CD4-positive, CD25-positive, alpha-beta regulatory T cell (primary cell): ENCODE results near the gene MYH9. TPM values are rescaled to one million over a fixed set of nuclear protein-coding genes. Genes with fewer than 3 reads are reported as not detected.

Experiments
- ATAC-seq, 2 donors: fragments of 150-1000 bp; cut with Tn5 transposase; one replicate each; pipeline ENCODE4 v1.10.0; 2021; ENCODE audit warnings: low read depth in 2 of 2, moderate number of reproducible peaks in 2 of 2, moderate library complexity in 1 of 2
- DNase-seq, 3 donors: peaks; one replicate each; pipeline versions ENCODE4 v3.0.0 to v3.0.0-alpha.2; 2012 to 2022; ENCODE audit warnings: mixed read lengths in 1 of 3
- H3K27ac ChIP-seq: one replicate; pipeline ENCODE4 v1.7.0; 2013; ENCODE audit warnings: mild to moderate bottlenecking, low read length; ENCODE audit not compliant: insufficient read depth, poor library complexity, severe bottlenecking
- H3K27me3 ChIP-seq: one replicate; pipeline ENCODE4 v1.7.0; 2013; ENCODE audit warnings: low read length; ENCODE audit not compliant: control insufficient read depth, insufficient read depth
- H3K36me3 ChIP-seq: one replicate; pipeline ENCODE4 v1.7.0; 2013; ENCODE audit warnings: mild to moderate bottlenecking, low read length, moderate library complexity; ENCODE audit not compliant: control insufficient read depth, insufficient read depth
- H3K4me1 ChIP-seq: 2 replicates; pipeline ENCODE4 v1.7.0; 2013; ENCODE audit warnings: mild to moderate bottlenecking, low read length; ENCODE audit not compliant: insufficient read depth, control insufficient read depth, poor library complexity, severe bottlenecking
- H3K4me3 ChIP-seq: one replicate; pipeline ENCODE4 v1.7.0; 2013; ENCODE audit warnings: low read depth, mild to moderate bottlenecking, low read length, moderate library complexity
- H3K9me3 ChIP-seq, 2 experiments: 1 replicate in 1 of 2; 2 replicates in 1 of 2; pipeline ENCODE4 v1.7.0; 2013; ENCODE audit warnings: low read length in 2 of 2, mild to moderate bottlenecking in 1 of 2, moderate library complexity in 1 of 2; ENCODE audit not compliant: control insufficient read depth in 2 of 2
- H3K27ac Mint-ChIP-seq, 3 donors: one replicate each; pipeline ENCODE4 v1.8.0; 2020 to 2022; ENCODE audit warnings: mild to moderate bottlenecking in 3 of 3, mixed read lengths in 3 of 3, moderate library complexity in 2 of 3
- H3K27me3 Mint-ChIP-seq: one replicate; pipeline ENCODE4 v1.8.0; 2022; ENCODE audit warnings: mild to moderate bottlenecking, mixed read lengths
- H3K36me3 Mint-ChIP-seq: one replicate; pipeline ENCODE4 v1.8.0; 2020; ENCODE audit warnings: mixed read lengths
- H3K4me1 Mint-ChIP-seq, 4 donors: one replicate each; pipeline ENCODE4 v1.8.0; 2020 to 2022; ENCODE audit warnings: mixed read lengths in 4 of 4, mild to moderate bottlenecking in 1 of 4
- H3K4me3 Mint-ChIP-seq, 4 donors: one replicate each; pipeline ENCODE4 v1.8.0; 2020 to 2022; ENCODE audit warnings: mild to moderate bottlenecking in 4 of 4, mixed read lengths in 4 of 4, moderate library complexity in 3 of 4
- H3K9me3 Mint-ChIP-seq, 7 donors: one replicate each; pipeline ENCODE4 v1.8.0; 2020 to 2022; ENCODE audit warnings: mixed read lengths in 7 of 7, mild to moderate bottlenecking in 3 of 7, moderate library complexity in 2 of 7
- polyA plus RNA-seq, 4 donors: library from polyadenylated mRNA; unstranded; fragments of 300-500 nt; fragmentation: Illumina TruSeq; gene quantifications; one replicate each; pipeline ENCODE4 v1.2.3, GENCODE V29; 2021
- total RNA-seq: library from RNA; stranded (reverse); gene quantifications from one replicate; pipeline ENCODE4 v1.2.3, GENCODE V29; 2022

The MYH9 gene
- total and polyA plus RNA-seq, 5 donors from 2014 or later: 80.0 to 1,341 (median 98.1) TPM

- Histone ChIP-seq H3K27ac (peak overlapping the region; percentile 93), H3K27me3 (no peaks in the 10 kb centered on the region), H3K4me1 (peaks cover 95% of the 10 kb centered on the region), H3K36me3 (peaks cover 69% of the 10 kb centered on the region), H3K4me3 (peak overlapping the region; percentile 58), H3K9me3 (no peaks in the 10 kb centered on the region)
- Mint-ChIP-seq H3K4me3 (peak overlapping the region; percentile 82 to 96 (median 90)), H3K27ac (peak overlapping the region; percentile 94 to 100 (median 99)), H3K4me1 (peaks cover 28 to 100% (median 89%) of the 10 kb centered on the region in 4 donors), H3K27me3 (peaks cover 5% of the 10 kb centered on the region), H3K9me3 (no peaks in the 10 kb centered on the region), H3K36me3 (peaks cover 54% of the 10 kb centered on the region)
- peak; percentile 57 to 85 (median 63) for DNase-seq
- peak; percentile 34 to 39 for ATAC-seq
Observed at GRCh38 chr22:36332623-36333332, 55.0 kb downstream of the MYH9 start.

GRCh38 chr22:36331912-36332622 is 55.7 kb downstream of the MYH9 start:
- no peaks in the 10 kb centered on the region for H3K27me3 ChIP-seq
- peak overlapping the region; percentile 58 for H3K4me3 ChIP-seq
- H3K4me1 Mint-ChIP-seq: peaks cover 21 to 99% (median 87%) of the 10 kb centered on the region in 4 donors
- H3K9me3 ChIP-seq: no peaks in the 10 kb centered on the region
- H3K4me3 Mint-ChIP-seq: peak overlapping the region; percentile 82 to 96 (median 90)
- peak; percentile 46 to 88 (median 71) for DNase-seq
- peaks cover 69% of the 10 kb centered on the region for H3K36me3 ChIP-seq
- H3K27ac Mint-ChIP-seq: peak overlapping the region; percentile 94 to 100 (median 99)
- peak; percentile 26 to 28 for ATAC-seq
- no peaks in the 10 kb centered on the region for H3K9me3 Mint-ChIP-seq
- H3K27ac ChIP-seq: peak overlapping the region; percentile 93
- peaks cover 56% of the 10 kb centered on the region for H3K36me3 Mint-ChIP-seq
- H3K27me3 Mint-ChIP-seq: peaks cover 5% of the 10 kb centered on the region
- peaks cover 87% of the 10 kb centered on the region for H3K4me1 ChIP-seq

GRCh38 chr22:36331306-36331911 is 56.4 kb downstream of the MYH9 start:
- DNase-seq (peak; percentile 74 to 93 (median 77)), ATAC-seq (peak; percentile 75 to 80)
- H3K4me3 ChIP-seq: peak overlapping the region; percentile 58
- Mint-ChIP-seq H3K27me3 (peaks cover 5% of the 10 kb centered on the region), H3K4me3 (peak overlapping the region; percentile 82 to 96 (median 90)), H3K27ac (peak overlapping the region; percentile 94 to 100 (median 99)), H3K9me3 (no peaks in the 10 kb centered on the region), H3K4me1 (peaks cover 17 to 97% (median 84%) of the 10 kb centered on the region in 4 donors), H3K36me3 (peaks cover 56% of the 10 kb centered on the region)
- no peaks in the 10 kb centered on the region for H3K27me3 ChIP-seq
- H3K27ac ChIP-seq: peak overlapping the region; percentile 93
- H3K36me3 ChIP-seq: peaks cover 69% of the 10 kb centered on the region
- H3K4me1 ChIP-seq: peaks cover 81% of the 10 kb centered on the region
- no peaks in the 10 kb centered on the region for H3K9me3 ChIP-seq

- Histone ChIP-seq H3K4me3 (peak overlapping the region; percentile 58), H3K9me3 (no peaks in the 10 kb centered on the region), H3K27me3 (no peaks in the 10 kb centered on the region), H3K36me3 (peaks cover 69% of the 10 kb centered on the region), H3K4me1 (peaks cover 75% of the 10 kb centered on the region), H3K27ac (peak overlapping the region; percentile 93)
- H3K36me3 Mint-ChIP-seq: peaks cover 57% of the 10 kb centered on the region
- H3K27ac Mint-ChIP-seq: peak overlapping the region; percentile 94 to 100 (median 99)
- ATAC-seq: no peak
- peak in 2 of 3 donors; percentile 31 to 41 for DNase-seq
- no peaks in the 10 kb centered on the region for H3K9me3 Mint-ChIP-seq
- peak overlapping the region; percentile 82 to 96 (median 90) for H3K4me3 Mint-ChIP-seq
- peaks cover 5% of the 10 kb centered on the region for H3K27me3 Mint-ChIP-seq
- peaks cover 17 to 97% (median 82%) of the 10 kb centered on the region in 4 donors for H3K4me1 Mint-ChIP-seq
Observed at GRCh38 chr22:36330655-36331305, 57.0 kb downstream of the MYH9 start.

GRCh38 chr22:36330127-36330526 is 57.6 kb downstream of the MYH9 start:
- H3K9me3 ChIP-seq: no peaks in the 10 kb centered on the region
- H3K36me3 ChIP-seq: peaks cover 73% of the 10 kb centered on the region
- Mint-ChIP-seq H3K27ac (peak overlapping the region; percentile 94 to 100 (median 99)), H3K9me3 (no peaks in the 10 kb centered on the region), H3K4me1 (peaks cover 14 to 91% (median 78%) of the 10 kb centered on the region in 4 donors), H3K4me3 (peak overlapping the region; percentile 82 to 92 (median 84)), H3K36me3 (peaks cover 57% of the 10 kb centered on the region), H3K27me3 (peaks cover 5% of the 10 kb centered on the region)
- no peaks in the 10 kb centered on the region for H3K27me3 ChIP-seq
- H3K4me3 ChIP-seq: peak overlapping the region; percentile 46
- H3K4me1 ChIP-seq: peaks cover 68% of the 10 kb centered on the region
- H3K27ac ChIP-seq: peak overlapping the region; percentile 93
- DNase-seq (no peak), ATAC-seq (no peak)

- Mint-ChIP-seq H3K36me3 (peaks cover 54% of the 10 kb centered on the region), H3K27ac (peak overlapping the region; percentile 94 to 100 (median 99)), H3K27me3 (peaks cover 5% of the 10 kb centered on the region), H3K4me1 (peaks cover 7 to 85% (median 75%) of the 10 kb centered on the region in 4 donors), H3K4me3 (peak overlapping the region; percentile 82 to 92 (median 88)), H3K9me3 (no peaks in the 10 kb centered on the region)
- ATAC-seq (peak; percentile 24 to 44), DNase-seq (peak; percentile 43 to 71 (median 66))
- Histone ChIP-seq H3K4me3 (peak overlapping the region; percentile 46), H3K4me1 (peaks cover 61% of the 10 kb centered on the region), H3K27ac (peak overlapping the region; percentile 93), H3K27me3 (no peaks in the 10 kb centered on the region), H3K36me3 (peaks cover 73% of the 10 kb centered on the region), H3K9me3 (no peaks in the 10 kb centered on the region)
Observed at GRCh38 chr22:36329254-36330078, 58.3 kb downstream of the MYH9 start.
